ENCODE measurements around the gene TRIM63.

Gene TRIM63

GRCh38 chr1:26084091-26084561 lies 16.7 kb upstream of the TRIM63 start:
- DNase-seq: no peak

- DNase-seq: no peak
These were observed 15.8 kb upstream of the TRIM63 start for GRCh38 chr1:26083208-26083607.

GRCh38 chr1:26082020-26082350 lies 14.6 kb upstream of the TRIM63 start:
- no peak for DNase-seq

- peak; percentile 47 for DNase-seq
These were observed 14.0 kb upstream of the TRIM63 start for GRCh38 chr1:26081267-26082019.

GRCh38 chr1:26079960-26080814 lies 12.8 kb upstream of the TRIM63 start:
- no peak for DNase-seq

- no peak for DNase-seq
These were observed 11.7 kb upstream of the TRIM63 start for GRCh38 chr1:26079178-26079563.

- DNase-seq: peak; percentile 46
These were observed 11.1 kb upstream of the TRIM63 start for GRCh38 chr1:26078286-26079177.

GRCh38 chr1:26077524-26077923 lies 10.1 kb upstream of the TRIM63 start:
- no peak for DNase-seq

- DNase-seq: no peak
These were observed 8.2 kb upstream of the TRIM63 start for GRCh38 chr1:26075421-26076144.

- DNase-seq: no peak
These were observed 4.9 kb upstream of the TRIM63 start for GRCh38 chr1:26072305-26072704.

GRCh38 chr1:26070963-26071342 lies 3.5 kb upstream of the TRIM63 start:
- no peak for DNase-seq

- peak; percentile 97 for DNase-seq
These were observed 3.0 kb upstream of the TRIM63 start for GRCh38 chr1:26070296-26070962.

- DNase-seq: no peak
These were observed 2.5 kb upstream of the TRIM63 start for GRCh38 chr1:26069941-26070295.

- peak; percentile 87 for DNase-seq
These were observed 573 bp downstream of the TRIM63 start for GRCh38 chr1:26066857-26067256.

- DNase-seq: no peak
These were observed 1.3 kb downstream of the TRIM63 start for GRCh38 chr1:26066160-26066559.

- no peak for DNase-seq
These were observed 2.9 kb downstream of the TRIM63 start for GRCh38 chr1:26064553-26064952.

GRCh38 chr1:26060832-26061574 lies 6.4 kb downstream of the TRIM63 start:
- DNase-seq: no peak

GRCh38 chr1:26059906-26060305 lies 7.5 kb downstream of the TRIM63 start:
- no peak for DNase-seq

GRCh38 chr1:26058052-26058595 lies 9.3 kb downstream of the TRIM63 start:
- no peak for DNase-seq

- no peak for DNase-seq
These were observed 10.2 kb downstream of the TRIM63 start for GRCh38 chr1:26057189-26057588.

- no peak for DNase-seq
These were observed 12.4 kb downstream of the TRIM63 start for GRCh38 chr1:26055041-26055440.
